Ascending aorta (tissue), 2 donors: ENCODE measurements around the gene COQ5. TPM values are rescaled to one million over a fixed set of nuclear protein-coding genes. Genes with fewer than 3 reads are reported as not detected.
A peak's percentile ranks its signal among the peaks of the same experiment; 100 is the strongest.
"Not testable (repeated sequence)": the region's sequence is repeated elsewhere in the genome, so short reads cannot be mapped to it uniquely, and the experiment has no call there.

Experiments
- DNase-seq, 2 donors: peaks; one replicate each; pipeline ENCODE4 v3.0.0-alpha.2; 2019; ENCODE audit warnings: low spot score in 2 of 2
- H3K27ac ChIP-seq, 2 donors: fragments of 200-600 bp; sonication (generic); one replicate each; pipeline ENCODE4 v1.5.1; 2016 to 2017; ENCODE audit warnings: mild to moderate bottlenecking in 1 of 2
- H3K27me3 ChIP-seq: fragments of 200-600 bp; sonication (generic); one replicate; pipeline ENCODE4 v1.5.1; 2017
- H3K36me3 ChIP-seq, 2 donors: fragments of 200-600 bp; sonication (generic); one replicate each; pipeline ENCODE4 v1.5.1; 2016
- H3K4me1 ChIP-seq, 2 donors: fragments of 200-600 bp; sonication (generic); one replicate each; pipeline ENCODE4 v1.5.1; 2016 to 2017; ENCODE audit warnings: mild to moderate bottlenecking in 1 of 2
- H3K4me3 ChIP-seq, 2 donors: fragments of 200-600 bp; sonication (generic); one replicate each; pipeline ENCODE4 v1.5.1; 2016 to 2017; ENCODE audit warnings: mild to moderate bottlenecking in 1 of 2
- H3K9me3 ChIP-seq, 2 donors: fragments of 200-600 bp; sonication (generic); one replicate each; pipeline ENCODE4 v1.5.1; 2016
- intact Hi-C: fragments of 100-400 bp; cut with DNase I; formaldehyde crosslinking; loops from one replicate; pipeline ENCODE4 v1.15.1; 2023
- total RNA-seq: library from RNA; depleted of rRNA; stranded (reverse); fragments of >200 nt; gene quantifications from one replicate; pipeline ENCODE4 v1.1.0, GENCODE V29; 2016
- TF ChIP-seq, protein P1 (sequence below), 3 experiments: fragments of 200-600 bp in 2 of 3; fragments of 450-650 bp in 1 of 3; sonication (generic) in 2 of 3; IDR thresholded peaks; one replicate each; pipeline ENCODE4 v1.5.1; 2016 to 2019; ENCODE audit warnings: antibody characterized with exemption in 3 of 3, mild to moderate bottlenecking in 1 of 3, moderate library complexity in 1 of 3

The COQ5 gene
- total RNA-seq, 1 donor from 2014 or later: 5.9 TPM

DNA sequence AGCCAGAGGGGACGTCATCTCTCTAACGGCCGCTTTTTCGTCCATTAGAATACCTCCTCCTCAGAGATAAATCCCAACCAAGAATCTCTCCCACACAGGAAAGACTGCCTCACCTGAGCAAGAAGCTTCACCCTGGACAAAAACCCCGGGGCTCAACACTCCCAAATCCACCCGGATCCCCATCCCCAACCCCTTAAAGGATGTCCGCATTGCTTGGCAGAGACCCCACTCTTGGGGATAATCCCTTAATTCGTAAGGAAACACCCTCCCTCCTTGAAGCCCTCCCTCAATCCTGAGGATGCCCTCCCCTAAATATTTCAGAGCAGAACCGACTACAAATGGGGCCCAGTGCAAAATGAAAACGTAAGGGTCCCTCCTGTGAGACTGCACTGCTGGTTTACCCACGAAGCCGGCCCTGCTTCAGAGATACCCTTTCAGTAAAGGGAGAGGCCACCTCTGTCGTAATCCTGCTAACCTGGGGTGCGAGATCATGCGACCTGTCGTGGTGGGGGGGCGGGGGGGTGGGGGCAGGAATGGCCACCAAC is 33.7 kb downstream of the COQ5 start:
- DNase-seq: no peak
- Histone ChIP-seq H3K27me3 (no peaks in the 10 kb centered on the region), H3K9me3 (no peaks in the 10 kb centered on the region), H3K4me1 (peaks cover 6 to 9% of the 10 kb centered on the region in 2 donors), H3K36me3 (peaks cover 14 to 15% of the 10 kb centered on the region in 2 donors), H3K27ac (peak overlapping the region; percentile 44 to 86), H3K4me3 (peak overlapping the region; percentile 83 to 86)
- intact Hi-C loops: loop anchor here (1.0 kb wide), 1 partner anchor 49 kb away; the partner anchor contains the start of genes GATC and TRIAP1
- TF ChIP-seq, protein P1, sequence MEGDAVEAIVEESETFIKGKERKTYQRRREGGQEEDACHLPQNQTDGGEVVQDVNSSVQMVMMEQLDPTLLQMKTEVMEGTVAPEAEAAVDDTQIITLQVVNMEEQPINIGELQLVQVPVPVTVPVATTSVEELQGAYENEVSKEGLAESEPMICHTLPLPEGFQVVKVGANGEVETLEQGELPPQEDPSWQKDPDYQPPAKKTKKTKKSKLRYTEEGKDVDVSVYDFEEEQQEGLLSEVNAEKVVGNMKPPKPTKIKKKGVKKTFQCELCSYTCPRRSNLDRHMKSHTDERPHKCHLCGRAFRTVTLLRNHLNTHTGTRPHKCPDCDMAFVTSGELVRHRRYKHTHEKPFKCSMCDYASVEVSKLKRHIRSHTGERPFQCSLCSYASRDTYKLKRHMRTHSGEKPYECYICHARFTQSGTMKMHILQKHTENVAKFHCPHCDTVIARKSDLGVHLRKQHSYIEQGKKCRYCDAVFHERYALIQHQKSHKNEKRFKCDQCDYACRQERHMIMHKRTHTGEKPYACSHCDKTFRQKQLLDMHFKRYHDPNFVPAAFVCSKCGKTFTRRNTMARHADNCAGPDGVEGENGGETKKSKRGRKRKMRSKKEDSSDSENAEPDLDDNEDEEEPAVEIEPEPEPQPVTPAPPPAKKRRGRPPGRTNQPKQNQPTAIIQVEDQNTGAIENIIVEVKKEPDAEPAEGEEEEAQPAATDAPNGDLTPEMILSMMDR (IDR thresholded peaks at IDR 0.05): no peak

DNA sequence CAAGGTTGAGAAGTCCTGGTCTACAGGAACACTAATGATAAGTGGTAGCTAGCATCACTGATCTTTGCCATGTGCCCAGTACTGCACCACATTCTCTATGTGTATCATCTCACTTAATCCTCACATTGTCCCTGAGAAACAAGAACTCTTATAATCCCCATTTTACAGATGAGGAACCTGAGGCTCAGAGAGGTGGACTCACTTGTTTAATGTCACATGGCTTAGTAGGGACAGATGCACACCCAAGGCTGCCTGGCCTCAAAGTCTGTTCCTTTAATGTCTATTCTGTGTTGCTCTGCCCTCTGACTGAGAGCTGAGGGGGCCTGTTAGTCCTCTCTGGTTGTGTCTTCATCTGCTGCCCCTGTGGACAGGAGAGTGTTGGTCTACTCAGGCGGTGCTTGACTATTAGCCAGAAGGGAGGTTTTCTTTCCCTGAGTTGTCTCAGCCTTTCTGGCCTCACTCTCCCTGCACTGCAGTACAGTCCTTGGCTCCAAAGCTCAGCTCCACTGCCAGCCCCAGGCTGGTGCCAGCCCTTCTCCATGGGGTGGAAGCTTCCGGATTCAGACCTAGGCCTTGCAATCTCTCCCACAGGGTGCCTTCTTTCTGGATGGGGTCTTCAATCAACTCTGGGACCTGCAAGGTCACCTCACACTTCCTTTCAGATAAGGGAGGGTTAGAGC is 38.0 kb downstream of the COQ5 start:
- TF ChIP-seq, protein P1 (IDR thresholded peaks at IDR 0.05): no peak
- Histone ChIP-seq H3K4me1 (peaks cover 0 to 4% of the 10 kb centered on the region in 2 donors), H3K27me3 (no peaks in the 10 kb centered on the region), H3K36me3 (no peaks in the 10 kb centered on the region), H3K9me3 (no peaks in the 10 kb centered on the region), H3K27ac (peak overlapping the region; percentile 1 to 53), H3K4me3 (no peak overlapping the region)
- intact Hi-C loops: no loop called here
- DNase-seq: no peak

DNA sequence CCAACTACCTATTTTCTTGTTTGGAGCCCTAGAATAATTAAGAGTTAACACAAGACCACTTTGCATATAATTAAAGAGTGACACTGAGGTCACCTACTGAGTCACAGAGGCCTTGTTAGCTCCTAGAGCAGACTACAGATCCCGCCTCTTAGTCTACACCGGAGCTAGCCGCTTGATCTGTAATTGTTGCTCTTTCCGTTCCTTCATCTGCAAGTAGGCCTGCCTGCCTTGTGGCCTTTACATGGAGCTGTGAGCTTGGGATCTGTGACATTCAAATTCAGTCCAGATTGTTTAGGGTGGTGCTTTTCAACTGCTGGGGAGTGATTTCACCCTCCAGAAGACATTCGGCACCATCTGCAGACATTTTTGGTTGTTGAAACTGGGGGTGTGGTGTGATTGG is 38.6 kb downstream of the COQ5 start:
- Histone ChIP-seq H3K27me3 (no peaks in the 10 kb centered on the region), H3K4me1 (peaks cover 0 to 4% of the 10 kb centered on the region in 2 donors), H3K27ac (peak overlapping the region in 1 of 2 donors; percentile 53), H3K4me3 (no peak overlapping the region), H3K36me3 (no peaks in the 10 kb centered on the region), H3K9me3 (no peaks in the 10 kb centered on the region)
- TF ChIP-seq, protein P1 (IDR thresholded peaks at IDR 0.05): no peak
- no peak for DNase-seq
- intact Hi-C loops: no loop called here

DNA sequence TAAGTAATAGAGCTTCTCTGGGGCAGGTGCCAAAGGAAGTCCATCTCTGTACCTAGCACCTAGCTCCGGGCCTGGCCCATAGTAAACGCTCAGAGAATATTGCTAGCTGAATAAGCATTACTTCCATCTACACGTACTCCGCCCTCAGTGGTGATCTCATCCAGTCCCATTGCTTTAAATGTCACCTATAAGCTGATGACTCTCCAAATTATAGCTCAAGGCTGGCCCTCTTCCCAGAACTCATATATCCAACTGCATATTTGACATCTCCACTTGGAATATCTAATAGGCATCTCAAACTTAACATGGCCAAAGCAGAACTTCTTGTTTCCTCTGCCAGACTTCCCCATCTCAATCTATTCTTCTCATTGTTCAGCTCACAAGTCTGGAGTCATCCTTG is 39.9 kb downstream of the COQ5 start:
- intact Hi-C loops: no loop called here
- no peaks in the 10 kb centered on the region for H3K27me3 ChIP-seq
- no peak overlapping the region for H3K27ac ChIP-seq
- no peaks in the 10 kb centered on the region for H3K4me1 ChIP-seq
- no peak overlapping the region for H3K4me3 ChIP-seq
- TF ChIP-seq, protein P1 (IDR thresholded peaks at IDR 0.05): no peak
- no peak for DNase-seq
- H3K36me3 ChIP-seq: no peaks in the 10 kb centered on the region
- H3K9me3 ChIP-seq: no peaks in the 10 kb centered on the region

DNA sequence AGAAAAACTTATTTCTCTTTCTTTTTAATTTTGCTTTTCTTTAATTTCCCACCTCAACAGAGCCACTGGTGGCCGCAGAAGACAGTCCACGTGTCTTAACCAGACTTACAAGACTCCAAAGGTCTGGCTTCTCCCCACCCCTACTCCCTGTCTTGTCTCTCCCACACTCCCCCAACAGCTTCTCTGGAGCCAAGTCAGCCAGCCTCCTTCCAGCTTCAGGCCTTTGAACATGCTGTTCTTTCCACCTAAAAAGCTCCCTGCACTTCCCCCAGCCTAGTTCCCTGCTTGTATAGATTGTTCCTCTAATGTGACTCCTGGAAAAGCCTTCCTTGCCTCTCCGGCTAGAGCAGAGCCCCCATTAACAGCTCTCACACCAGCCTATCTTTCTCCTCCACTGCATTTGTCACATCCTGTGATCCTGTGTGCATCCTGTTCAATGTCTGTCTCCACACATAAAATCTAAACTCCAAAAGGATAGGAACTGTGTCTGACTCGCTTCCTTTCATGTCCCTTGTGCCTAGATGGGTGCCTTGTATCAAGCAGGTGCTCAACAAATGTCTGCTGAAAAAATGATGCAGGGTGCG is 40.8 kb downstream of the COQ5 start:
- Histone ChIP-seq H3K4me3 (no peak overlapping the region), H3K4me1 (no peaks in the 10 kb centered on the region), H3K27me3 (no peaks in the 10 kb centered on the region), H3K36me3 (no peaks in the 10 kb centered on the region), H3K27ac (no peak overlapping the region), H3K9me3 (no peaks in the 10 kb centered on the region)
- no peak for DNase-seq
- intact Hi-C loops: no loop called here
- TF ChIP-seq, protein P1 (IDR thresholded peaks at IDR 0.05): no peak

DNA sequence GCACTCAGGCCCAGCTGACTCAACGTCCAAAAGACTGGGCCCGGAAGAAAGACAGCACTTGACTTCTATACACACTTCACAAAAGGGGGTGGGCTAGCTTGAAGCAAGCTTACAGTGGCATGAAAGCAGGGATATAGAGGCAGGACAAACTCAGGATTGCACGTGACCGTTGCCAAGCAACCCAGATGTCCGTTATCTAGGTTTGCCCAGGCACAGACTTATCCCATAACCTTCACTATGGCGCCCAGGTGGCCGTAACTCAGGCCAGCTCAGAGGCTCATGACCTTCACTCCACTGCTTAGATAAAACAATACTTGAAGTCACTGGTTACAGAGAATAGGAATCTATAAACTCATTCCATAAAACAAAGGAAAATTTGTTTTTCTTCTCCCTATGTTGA is 41.4 kb downstream of the COQ5 start:
- DNase-seq, H3K36me3 ChIP-seq, H3K27ac ChIP-seq, H3K4me3 ChIP-seq, H3K27me3 ChIP-seq, H3K4me1 ChIP-seq, intact Hi-C loops, H3K9me3 ChIP-seq: not testable (repeated sequence)
